GM03348 (cell line): ENCODE measurements around the gene NHS.

Source experiments
- DNase-seq: peaks from one replicate; pipeline ENCODE4 v3.0.0; 2012; ENCODE audit warnings: low spot score

Gene NHS

DNA sequence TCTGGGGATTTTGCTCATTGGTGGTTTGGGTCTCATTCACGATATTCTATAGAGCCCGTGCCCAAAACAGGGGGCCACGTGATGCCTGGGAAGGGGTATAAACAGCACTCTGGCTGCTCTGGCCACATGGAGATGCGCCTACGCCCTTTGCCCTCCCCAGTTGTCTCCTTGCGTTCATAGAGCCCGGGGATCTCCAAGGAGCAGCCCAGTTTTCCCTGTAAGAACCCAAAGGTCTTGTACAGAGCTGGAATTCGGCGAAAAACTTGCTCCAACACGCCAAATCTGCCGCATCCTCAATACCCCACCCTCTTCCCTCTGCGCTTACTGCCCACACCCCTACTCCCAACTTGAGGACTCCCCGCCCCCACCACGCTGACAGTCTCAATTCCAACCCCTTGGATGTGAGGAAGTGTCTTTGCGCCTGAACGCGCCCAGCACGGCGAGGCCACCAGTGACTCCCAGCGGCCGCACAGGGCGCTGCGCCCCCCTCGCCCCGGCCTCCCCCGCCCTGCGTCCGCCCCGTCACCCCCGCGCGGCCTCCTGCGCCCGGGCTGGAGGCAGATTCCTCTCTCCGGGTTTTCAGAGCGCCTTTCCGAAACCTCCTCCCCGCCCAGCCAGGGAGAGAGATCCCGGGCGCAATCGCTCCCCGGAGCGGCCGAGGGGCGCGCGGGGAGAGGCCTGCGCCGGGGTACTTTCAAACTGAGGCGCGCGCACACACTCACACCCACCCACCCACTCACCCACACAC, at the start of gene NHS:
Gene NHS (plus strand): TSS at position 582 of the 748 bp plus-strand sequence. CDS start 558 bp downstream, outside the sequence.
- peak; percentile 90 for DNase-seq

DNA sequence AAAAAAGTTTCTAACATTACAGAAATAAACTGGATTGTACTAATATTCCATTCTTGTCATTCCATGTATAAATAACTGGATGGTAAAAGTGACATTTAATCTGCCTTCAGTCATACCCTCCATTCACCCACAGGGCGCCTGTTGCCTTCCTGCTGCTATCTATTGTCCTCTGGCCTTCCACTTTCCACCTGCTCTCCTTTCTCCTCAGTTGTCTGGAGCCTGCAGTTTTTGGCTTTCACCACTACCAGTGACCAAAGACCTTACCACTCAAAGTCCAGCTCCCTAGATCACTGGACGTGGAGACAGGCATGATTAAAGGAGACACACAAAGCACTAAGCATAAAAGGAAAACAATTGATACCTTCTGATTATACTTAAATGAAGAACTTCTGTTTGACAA, 46.2 kb upstream of the NHS start:
- no peak for DNase-seq

DNA sequence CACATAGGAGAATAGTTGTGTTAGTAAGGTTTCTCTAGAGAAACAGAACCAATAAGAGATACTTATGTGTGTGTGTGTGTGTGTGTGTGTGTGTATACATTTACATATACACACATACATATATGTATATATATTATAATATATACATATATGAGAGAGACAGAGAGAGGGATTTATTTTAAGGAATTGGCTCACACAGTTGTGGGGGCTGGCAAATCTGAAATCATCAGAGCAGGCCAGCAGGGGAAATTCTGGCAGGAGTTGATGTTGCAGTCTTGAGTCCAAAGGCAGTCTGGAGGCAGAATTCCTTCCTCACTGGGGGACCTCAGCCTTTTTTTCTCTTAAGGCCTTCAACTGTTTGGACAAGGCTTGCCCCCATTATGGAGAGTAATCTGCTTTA, 38.6 kb upstream of the NHS start:
- DNase-seq, result no peak

GRCh38 chrX:17355976-17356375, 19.0 kb upstream of the NHS start:
- DNase-seq, result no peak

- peak; percentile 13 for DNase-seq
These were observed 15.5 kb upstream of the NHS start for GRCh38 chrX:17359500-17359899.

GRCh38 chrX:17361620-17362019, 13.4 kb upstream of the NHS start:
- no peak for DNase-seq

GRCh38 chrX:17368002-17368401, 7.0 kb upstream of the NHS start:
- DNase-seq, result no peak

- DNase-seq, result no peak
These were observed 5.7 kb upstream of the NHS start for GRCh38 chrX:17369309-17369708.

GRCh38 chrX:17370191-17370590, 4.8 kb upstream of the NHS start:
- no peak for DNase-seq

DNA sequence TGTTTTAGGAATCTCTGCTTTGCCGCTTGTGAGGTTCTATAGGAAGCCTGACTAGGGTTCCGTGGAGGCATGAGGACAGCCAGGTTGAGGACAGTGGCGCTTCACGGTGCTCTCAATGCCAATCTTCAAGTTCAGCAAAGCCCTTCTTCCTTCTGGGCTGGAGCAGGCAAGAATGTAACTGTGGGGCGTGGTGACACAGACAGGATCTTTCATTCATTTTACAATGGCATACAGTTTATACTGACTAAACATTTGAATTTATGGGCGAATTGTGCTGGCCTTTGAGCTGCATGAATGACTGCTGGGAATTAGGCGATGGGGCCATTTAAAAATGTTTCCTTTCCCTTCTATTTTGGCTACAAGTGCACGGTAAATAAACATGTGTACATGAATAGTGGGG, 2.9 kb upstream of the NHS start:
- DNase-seq, result no peak

GRCh38 chrX:17373337-17373736, 1.7 kb upstream of the NHS start:
- DNase-seq, result no peak

DNA sequence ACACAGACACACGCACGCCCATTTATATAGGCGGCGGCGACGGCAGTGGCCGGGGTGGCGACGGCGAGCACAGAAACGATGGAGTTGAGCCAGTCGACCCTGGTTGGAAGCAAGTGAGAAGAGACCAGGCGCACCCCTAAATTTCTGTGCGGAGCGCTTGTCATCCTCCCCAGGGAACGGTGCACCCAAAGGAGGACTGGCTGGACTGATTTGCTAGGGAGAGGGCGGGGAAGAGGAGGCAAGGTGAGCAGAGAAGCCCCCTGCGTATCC, 302 bp downstream of the NHS start:
- DNase-seq, result no peak

GRCh38 chrX:17375637-17376430, 834 bp downstream of the NHS start:
- peak; percentile 39 for DNase-seq

DNA sequence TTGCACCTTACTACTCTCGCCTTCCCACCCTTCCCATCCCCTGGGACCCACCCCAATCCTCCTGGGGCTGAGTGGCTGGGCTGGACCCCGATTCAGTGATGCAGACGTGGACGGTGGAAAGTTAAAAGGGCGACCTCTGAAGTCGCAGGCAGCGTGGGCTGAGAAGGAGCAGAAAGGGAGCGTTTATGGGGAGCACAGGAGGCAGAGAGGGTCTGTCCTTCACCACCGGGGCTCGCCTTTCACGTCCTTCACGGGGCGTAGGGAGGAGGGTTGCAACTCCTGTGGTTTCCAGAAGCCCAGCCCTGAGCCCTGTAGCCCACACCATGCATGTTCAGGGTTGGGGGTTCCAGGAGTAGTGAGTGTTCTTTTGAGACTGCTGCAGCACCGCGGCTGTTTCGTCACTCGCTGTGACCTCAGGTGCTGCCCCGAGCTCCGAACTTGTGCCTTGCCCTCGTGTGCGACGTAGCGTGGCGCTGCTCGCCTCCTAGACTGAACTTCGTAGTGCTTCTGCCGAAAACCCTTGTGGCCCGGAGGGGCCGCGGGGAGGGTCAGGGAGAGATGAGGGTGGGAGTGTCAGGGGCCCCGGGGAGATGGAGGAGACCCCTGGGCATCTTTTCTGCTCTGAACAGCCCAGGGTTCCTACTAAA, 1.6 kb downstream of the NHS start:
- peak; percentile 12 for DNase-seq

GRCh38 chrX:17377091-17377717, 2.2 kb downstream of the NHS start:
- peak; percentile 47 for DNase-seq

GRCh38 chrX:17377795-17378194, 2.8 kb downstream of the NHS start:
- DNase-seq, result peak; percentile 1

DNA sequence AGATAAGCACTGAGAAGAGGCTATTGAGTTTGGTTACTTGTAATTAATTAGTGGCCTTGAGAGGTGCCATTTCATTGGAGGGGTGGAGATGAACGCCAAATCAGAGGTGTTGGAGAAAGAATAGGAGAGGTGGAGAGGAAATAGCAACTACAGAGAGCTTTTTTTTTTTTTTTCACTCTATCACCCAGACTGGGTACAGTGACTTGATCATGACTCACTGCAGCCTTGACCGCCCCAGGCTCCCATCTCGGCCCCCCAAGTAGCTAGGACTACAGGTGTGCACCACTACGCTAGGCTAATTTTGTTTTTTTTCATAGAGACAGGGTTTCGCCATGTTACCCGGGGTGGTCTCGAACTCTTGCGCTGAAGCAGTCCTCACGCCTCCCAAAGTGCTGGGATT, 5.2 kb downstream of the NHS start:
- no peak for DNase-seq

DNA sequence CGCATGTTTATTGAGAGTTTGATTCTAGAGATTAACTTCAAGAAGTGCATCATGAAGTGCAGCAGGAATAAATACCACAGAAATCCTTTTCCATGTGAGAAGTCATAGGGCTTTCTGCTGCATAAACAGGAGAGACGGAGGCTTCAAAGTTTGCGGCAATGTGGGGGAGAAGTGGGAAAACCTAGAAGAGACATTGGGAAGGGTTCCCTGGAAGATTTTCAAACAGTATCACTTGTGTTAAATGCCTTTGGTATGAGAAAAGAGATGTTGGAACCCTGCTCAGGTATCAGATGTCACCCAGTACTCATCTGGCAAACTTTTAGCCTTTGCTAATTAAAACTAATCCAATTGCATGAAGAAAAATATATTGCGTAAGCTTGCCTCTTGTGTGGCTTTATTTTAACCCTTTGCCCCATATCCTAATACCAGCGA, 15.4 kb downstream of the NHS start:
- DNase-seq, result no peak

DNA sequence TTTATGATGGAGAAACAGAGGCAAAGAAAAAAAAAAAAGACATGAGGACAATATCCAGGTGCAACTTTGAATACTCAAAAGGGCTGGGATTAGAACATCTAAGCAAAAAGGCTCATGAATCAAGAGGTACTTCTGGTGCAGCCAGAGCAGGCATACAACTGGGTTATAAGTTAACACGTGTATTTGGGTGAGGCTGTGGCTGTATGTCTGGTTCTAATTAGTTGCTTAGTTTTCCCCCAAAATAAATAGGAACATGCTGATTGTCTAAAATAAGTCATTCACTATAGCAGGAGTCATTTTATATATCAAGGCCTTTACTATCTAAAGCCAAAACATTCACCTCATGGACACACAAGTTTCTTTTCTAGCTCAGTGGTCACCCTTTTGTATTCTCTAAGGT, 20.2 kb downstream of the NHS start:
- DNase-seq, result no peak

DNA sequence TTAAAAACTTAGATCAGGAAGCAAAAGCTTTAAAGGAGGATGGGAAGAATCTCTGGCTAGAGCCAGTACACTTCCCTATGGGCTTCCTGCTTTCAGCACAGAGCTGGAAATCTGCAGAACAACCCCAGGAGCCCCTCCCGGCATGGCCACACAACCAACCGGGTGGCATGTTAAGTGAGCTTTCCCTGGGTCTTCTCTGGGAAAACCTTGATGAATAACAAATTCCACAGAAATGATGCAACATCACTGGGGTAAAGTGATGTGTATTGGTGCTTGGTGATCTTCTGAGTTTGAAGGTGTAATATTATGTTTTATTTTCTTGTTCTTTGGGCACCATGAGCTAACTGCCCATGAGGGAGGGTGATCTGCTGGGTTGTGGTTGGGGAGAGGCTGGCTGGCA, 22.1 kb downstream of the NHS start:
- DNase-seq, result peak; percentile 12

GRCh38 chrX:17403189-17403691, 28.2 kb downstream of the NHS start:
- DNase-seq, result no peak

DNA sequence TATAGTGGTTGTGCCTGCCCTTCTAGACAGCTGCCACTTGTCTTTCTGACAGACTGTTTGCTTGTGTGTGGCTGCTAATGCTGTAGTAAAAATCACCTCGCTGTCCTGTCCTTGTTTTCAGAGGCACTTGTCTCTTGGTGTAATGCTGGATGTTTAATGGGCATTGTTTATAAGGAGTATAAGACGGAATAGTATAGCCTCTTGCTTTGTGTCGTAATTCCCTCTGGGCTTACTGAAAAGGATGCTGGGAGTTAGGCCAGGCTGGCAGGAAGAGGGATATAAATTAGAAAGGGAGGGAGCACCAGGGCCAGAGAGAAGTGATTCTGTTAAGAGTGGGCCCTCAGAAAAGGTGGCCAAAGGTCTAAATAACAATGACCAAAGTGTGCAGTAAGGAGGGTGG, 29.0 kb downstream of the NHS start:
- no peak for DNase-seq
